ENCODE results near the gene SLC39A9.

- TF ChIP-seq, protein P1, sequence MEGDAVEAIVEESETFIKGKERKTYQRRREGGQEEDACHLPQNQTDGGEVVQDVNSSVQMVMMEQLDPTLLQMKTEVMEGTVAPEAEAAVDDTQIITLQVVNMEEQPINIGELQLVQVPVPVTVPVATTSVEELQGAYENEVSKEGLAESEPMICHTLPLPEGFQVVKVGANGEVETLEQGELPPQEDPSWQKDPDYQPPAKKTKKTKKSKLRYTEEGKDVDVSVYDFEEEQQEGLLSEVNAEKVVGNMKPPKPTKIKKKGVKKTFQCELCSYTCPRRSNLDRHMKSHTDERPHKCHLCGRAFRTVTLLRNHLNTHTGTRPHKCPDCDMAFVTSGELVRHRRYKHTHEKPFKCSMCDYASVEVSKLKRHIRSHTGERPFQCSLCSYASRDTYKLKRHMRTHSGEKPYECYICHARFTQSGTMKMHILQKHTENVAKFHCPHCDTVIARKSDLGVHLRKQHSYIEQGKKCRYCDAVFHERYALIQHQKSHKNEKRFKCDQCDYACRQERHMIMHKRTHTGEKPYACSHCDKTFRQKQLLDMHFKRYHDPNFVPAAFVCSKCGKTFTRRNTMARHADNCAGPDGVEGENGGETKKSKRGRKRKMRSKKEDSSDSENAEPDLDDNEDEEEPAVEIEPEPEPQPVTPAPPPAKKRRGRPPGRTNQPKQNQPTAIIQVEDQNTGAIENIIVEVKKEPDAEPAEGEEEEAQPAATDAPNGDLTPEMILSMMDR (IDR thresholded peaks at IDR 0.05), result no peak
- no peak for TF ChIP-seq POLR2AphosphoS5 (IDR thresholded peaks at IDR 0.05; ENCODE audit: low read depth, low read length)
These were observed 20.2 kb upstream of the SLC39A9 start for GRCh38 chr14:69378274-69378673.

Data from Panc1 (cell line).